Stimulated activated memory B cell treated with anti-CD40 and anti-IgM and Interleukin-4, amounts not matched to agents 10 μg/mL and 1 μg/mL and 100 μg/mL, for 72 hours (primary cell): Measurements from ENCODE around the gene C16orf78.

Experiments
- ATAC-seq: fragments of 150-1000 bp; cut with Tn5 transposase; 2 replicates; pipeline ENCODE4 v1.10.0; 2021
- H3K27ac Mint-ChIP-seq: one replicate; pipeline ENCODE4 v1.8.0; 2022; ENCODE audit warnings: mild to moderate bottlenecking, mixed read lengths
- H3K27me3 Mint-ChIP-seq: one replicate; pipeline ENCODE4 v1.8.0; 2022; ENCODE audit warnings: mixed read lengths
- H3K36me3 Mint-ChIP-seq: one replicate; pipeline ENCODE4 v1.8.0; 2022; ENCODE audit warnings: mixed read lengths
- H3K4me1 Mint-ChIP-seq: one replicate; pipeline ENCODE4 v1.8.0; 2022; ENCODE audit warnings: mixed read lengths
- H3K4me3 Mint-ChIP-seq: one replicate; pipeline ENCODE4 v1.8.0; 2022; ENCODE audit warnings: mild to moderate bottlenecking, moderate library complexity, mixed read lengths
- H3K9me3 Mint-ChIP-seq: one replicate; pipeline ENCODE4 v1.8.0; 2022; ENCODE audit warnings: mixed read lengths

The C16orf78 gene

DNA sequence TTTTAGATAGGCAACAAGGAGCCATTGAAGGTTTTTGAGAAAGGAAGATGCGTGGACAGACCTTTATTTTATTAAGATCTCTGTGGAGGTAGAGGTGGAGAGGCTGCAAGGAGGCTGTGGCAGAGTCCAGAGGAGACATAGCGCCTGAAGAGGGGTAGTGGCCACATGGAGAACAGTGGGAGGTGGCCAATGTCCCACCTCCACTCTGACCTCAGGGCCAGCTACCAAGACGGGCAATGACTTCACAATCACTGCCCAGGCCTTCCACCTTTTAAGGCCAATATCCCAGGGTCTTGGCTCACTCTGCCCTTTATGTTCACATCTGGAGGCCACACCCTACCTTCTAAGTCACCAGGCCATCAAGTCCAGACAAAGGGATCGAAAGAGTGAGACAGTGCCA is at the start of gene C16orf78:
Gene C16orf78, plus strand, starts transcription at position 301 of the 400 bp plus-strand sequence. CDS start 136 bp downstream, outside the sequence.
- Mint-ChIP-seq H3K4me3 (no peak within 1 kb of the TSS), H3K27me3 (peaks cover 13% of the 10 kb centered on the region), H3K27ac (no peak within 1 kb of the TSS), H3K36me3 (no peaks in the 10 kb centered on the region), H3K9me3 (peaks cover 7% of the 10 kb centered on the region), H3K4me1 (no peaks in the 10 kb centered on the region)
- no peak for ATAC-seq

GRCh38 chr16:49324703-49325102 is 48.9 kb upstream of the C16orf78 start:
- Mint-ChIP-seq H3K4me3 (no peak overlapping the region), H3K36me3 (no peaks in the 10 kb centered on the region), H3K4me1 (no peaks in the 10 kb centered on the region), H3K27ac (no peak overlapping the region), H3K9me3 (peaks cover 8% of the 10 kb centered on the region), H3K27me3 (no peaks in the 10 kb centered on the region)
- ATAC-seq = no peak

- no peaks in the 10 kb centered on the region for H3K36me3 Mint-ChIP-seq
- no peaks in the 10 kb centered on the region for H3K27me3 Mint-ChIP-seq
- H3K27ac Mint-ChIP-seq = no peak overlapping the region
Measured at GRCh38 chr16:49327466-49327865, 46.1 kb upstream of the C16orf78 start.

GRCh38 chr16:49328325-49328724 is 45.3 kb upstream of the C16orf78 start:
- H3K9me3 Mint-ChIP-seq = no peaks in the 10 kb centered on the region
- no peaks in the 10 kb centered on the region for H3K4me1 Mint-ChIP-seq
- no peaks in the 10 kb centered on the region for H3K27me3 Mint-ChIP-seq
- no peak overlapping the region for H3K4me3 Mint-ChIP-seq
- ATAC-seq = no peak
- H3K36me3 Mint-ChIP-seq = no peaks in the 10 kb centered on the region
- no peak overlapping the region for H3K27ac Mint-ChIP-seq

More at GRCh38 chr16:49327466-49327865, 46.1 kb upstream of the C16orf78 start:
- H3K4me1 Mint-ChIP-seq = no peaks in the 10 kb centered on the region
- no peaks in the 10 kb centered on the region for H3K9me3 Mint-ChIP-seq
- no peak for ATAC-seq
- H3K4me3 Mint-ChIP-seq = no peak overlapping the region

- Mint-ChIP-seq H3K4me1 (no peaks in the 10 kb centered on the region), H3K9me3 (no peaks in the 10 kb centered on the region), H3K36me3 (no peaks in the 10 kb centered on the region), H3K27ac (no peak overlapping the region), H3K4me3 (no peak overlapping the region), H3K27me3 (no peaks in the 10 kb centered on the region)
- ATAC-seq = no peak
Measured at GRCh38 chr16:49330562-49331201, 42.9 kb upstream of the C16orf78 start.

DNA sequence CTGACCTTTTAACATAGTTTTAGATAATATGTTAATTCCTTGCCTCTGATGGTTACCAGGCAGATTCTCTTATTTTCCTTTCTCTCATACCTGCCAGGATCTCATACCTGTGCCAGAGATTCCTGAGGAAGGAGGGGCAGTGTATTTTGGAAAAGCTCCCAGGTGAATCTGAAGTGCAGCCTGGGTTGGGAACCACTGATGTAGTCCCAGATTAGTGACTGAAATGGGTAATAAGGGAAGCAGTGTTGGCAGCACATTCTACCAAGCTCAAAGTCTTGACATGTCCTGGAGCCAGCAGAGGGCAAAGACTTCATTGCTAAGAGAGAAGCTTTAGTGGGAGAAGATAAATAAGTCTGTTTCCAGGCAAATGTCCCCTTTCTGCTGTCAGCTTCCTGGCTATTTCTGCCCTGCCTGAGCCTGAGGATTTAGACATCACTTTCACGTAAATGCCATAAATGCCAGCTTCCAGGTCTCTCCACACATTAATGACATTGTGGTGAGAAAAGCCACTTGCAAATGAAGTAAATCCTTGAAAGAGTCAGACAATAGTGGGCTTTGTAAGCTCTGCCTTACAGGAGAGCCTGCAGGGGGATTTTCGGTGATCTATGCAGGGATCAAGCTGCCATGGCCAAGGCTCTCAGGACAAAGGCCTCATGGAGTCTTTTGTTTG is 40.9 kb upstream of the C16orf78 start:
- Mint-ChIP-seq H3K9me3 (no peaks in the 10 kb centered on the region), H3K4me3 (no peak overlapping the region)

GRCh38 chr16:49333259-49333597 is 40.4 kb upstream of the C16orf78 start:
- no peak overlapping the region for H3K27ac Mint-ChIP-seq

More for the DNA sequence above, 40.9 kb upstream of the C16orf78 start:
- Mint-ChIP-seq H3K27me3 (peaks cover 17% of the 10 kb centered on the region), H3K27ac (no peak overlapping the region), H3K36me3 (no peaks in the 10 kb centered on the region), H3K4me1 (no peaks in the 10 kb centered on the region)
- ATAC-seq = no peak

GRCh38 chr16:49335828-49336227 is 37.8 kb upstream of the C16orf78 start:
- no peaks in the 10 kb centered on the region for H3K36me3 Mint-ChIP-seq
- H3K4me3 Mint-ChIP-seq = no peak overlapping the region
- H3K27me3 Mint-ChIP-seq = peaks cover 26% of the 10 kb centered on the region
- H3K4me1 Mint-ChIP-seq = no peaks in the 10 kb centered on the region
- H3K27ac Mint-ChIP-seq = no peak overlapping the region
- no peaks in the 10 kb centered on the region for H3K9me3 Mint-ChIP-seq
- ATAC-seq = no peak

More at GRCh38 chr16:49333259-49333597, 40.4 kb upstream of the C16orf78 start:
- Mint-ChIP-seq H3K4me1 (no peaks in the 10 kb centered on the region), H3K4me3 (no peak overlapping the region), H3K9me3 (no peaks in the 10 kb centered on the region), H3K27me3 (peaks cover 22% of the 10 kb centered on the region), H3K36me3 (no peaks in the 10 kb centered on the region)
- ATAC-seq = peak; percentile 11

DNA sequence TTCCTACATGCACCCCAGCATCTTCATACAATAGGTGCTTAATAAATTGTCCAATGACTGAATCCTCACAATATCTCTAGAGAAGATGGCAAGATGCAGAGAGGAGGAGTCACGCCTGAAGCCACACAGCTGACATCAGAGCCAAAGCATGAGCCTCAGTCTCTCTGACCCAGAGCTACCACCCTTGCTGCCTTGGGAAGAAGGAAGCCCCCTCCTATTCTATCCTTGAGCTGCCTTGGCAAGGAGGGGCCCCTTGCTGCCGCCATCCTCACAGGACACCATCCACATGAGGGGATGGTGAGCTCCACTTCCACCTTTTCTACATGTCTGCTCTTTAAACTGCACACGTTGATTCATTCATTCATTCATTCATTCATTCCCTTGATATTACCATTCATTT is 37.0 kb upstream of the C16orf78 start:
- no peak overlapping the region for H3K4me3 Mint-ChIP-seq
- peaks cover 26% of the 10 kb centered on the region for H3K27me3 Mint-ChIP-seq
- H3K27ac Mint-ChIP-seq = no peak overlapping the region
- no peaks in the 10 kb centered on the region for H3K36me3 Mint-ChIP-seq
- H3K9me3 Mint-ChIP-seq = no peaks in the 10 kb centered on the region
- no peak for ATAC-seq
- no peaks in the 10 kb centered on the region for H3K4me1 Mint-ChIP-seq

- H3K36me3 Mint-ChIP-seq = no peaks in the 10 kb centered on the region
- no peak for ATAC-seq
Measured at GRCh38 chr16:49337814-49338350, 35.7 kb upstream of the C16orf78 start.

GRCh38 chr16:49338611-49339265 is 34.9 kb upstream of the C16orf78 start:
- H3K9me3 Mint-ChIP-seq = no peaks in the 10 kb centered on the region
- H3K4me1 Mint-ChIP-seq = no peaks in the 10 kb centered on the region
- no peaks in the 10 kb centered on the region for H3K36me3 Mint-ChIP-seq
- H3K27me3 Mint-ChIP-seq = peaks cover 26% of the 10 kb centered on the region
- H3K27ac Mint-ChIP-seq = no peak overlapping the region
- H3K4me3 Mint-ChIP-seq = no peak overlapping the region
- no peak for ATAC-seq

More at GRCh38 chr16:49337814-49338350, 35.7 kb upstream of the C16orf78 start:
- Mint-ChIP-seq H3K9me3 (no peaks in the 10 kb centered on the region), H3K4me1 (no peaks in the 10 kb centered on the region), H3K4me3 (no peak overlapping the region), H3K27me3 (peaks cover 26% of the 10 kb centered on the region), H3K27ac (no peak overlapping the region)

GRCh38 chr16:49340466-49340865 is 33.1 kb upstream of the C16orf78 start:
- no peaks in the 10 kb centered on the region for H3K9me3 Mint-ChIP-seq
- no peaks in the 10 kb centered on the region for H3K4me1 Mint-ChIP-seq
- H3K27ac Mint-ChIP-seq = no peak overlapping the region
- H3K4me3 Mint-ChIP-seq = no peak overlapping the region
- H3K27me3 Mint-ChIP-seq = peaks cover 26% of the 10 kb centered on the region
- no peaks in the 10 kb centered on the region for H3K36me3 Mint-ChIP-seq
- ATAC-seq = no peak

DNA sequence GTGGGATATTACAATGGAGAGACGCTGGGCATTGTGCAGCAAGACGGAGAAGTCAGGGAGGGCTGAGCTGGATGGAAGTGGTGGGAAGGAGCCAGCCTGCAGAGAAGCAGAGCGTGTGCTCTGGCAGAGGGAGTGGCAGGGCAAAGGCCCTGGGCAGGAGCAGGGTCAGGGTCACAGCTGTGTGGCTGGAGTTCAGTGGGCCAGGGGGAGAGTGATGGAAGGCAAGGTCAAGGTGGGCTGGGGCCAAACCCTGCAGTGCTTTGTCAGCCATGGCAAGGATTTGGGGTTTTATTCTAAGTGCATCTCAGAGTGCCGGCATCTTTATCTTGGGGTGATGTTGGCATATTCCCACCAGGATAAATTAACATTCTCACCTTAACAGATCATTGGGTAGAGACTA is 31.9 kb upstream of the C16orf78 start:
- no peaks in the 10 kb centered on the region for H3K4me1 Mint-ChIP-seq
- no peak for ATAC-seq
- H3K36me3 Mint-ChIP-seq = no peaks in the 10 kb centered on the region
- H3K27ac Mint-ChIP-seq = no peak overlapping the region
- no peaks in the 10 kb centered on the region for H3K9me3 Mint-ChIP-seq
- no peak overlapping the region for H3K4me3 Mint-ChIP-seq
- peaks cover 19% of the 10 kb centered on the region for H3K27me3 Mint-ChIP-seq

DNA sequence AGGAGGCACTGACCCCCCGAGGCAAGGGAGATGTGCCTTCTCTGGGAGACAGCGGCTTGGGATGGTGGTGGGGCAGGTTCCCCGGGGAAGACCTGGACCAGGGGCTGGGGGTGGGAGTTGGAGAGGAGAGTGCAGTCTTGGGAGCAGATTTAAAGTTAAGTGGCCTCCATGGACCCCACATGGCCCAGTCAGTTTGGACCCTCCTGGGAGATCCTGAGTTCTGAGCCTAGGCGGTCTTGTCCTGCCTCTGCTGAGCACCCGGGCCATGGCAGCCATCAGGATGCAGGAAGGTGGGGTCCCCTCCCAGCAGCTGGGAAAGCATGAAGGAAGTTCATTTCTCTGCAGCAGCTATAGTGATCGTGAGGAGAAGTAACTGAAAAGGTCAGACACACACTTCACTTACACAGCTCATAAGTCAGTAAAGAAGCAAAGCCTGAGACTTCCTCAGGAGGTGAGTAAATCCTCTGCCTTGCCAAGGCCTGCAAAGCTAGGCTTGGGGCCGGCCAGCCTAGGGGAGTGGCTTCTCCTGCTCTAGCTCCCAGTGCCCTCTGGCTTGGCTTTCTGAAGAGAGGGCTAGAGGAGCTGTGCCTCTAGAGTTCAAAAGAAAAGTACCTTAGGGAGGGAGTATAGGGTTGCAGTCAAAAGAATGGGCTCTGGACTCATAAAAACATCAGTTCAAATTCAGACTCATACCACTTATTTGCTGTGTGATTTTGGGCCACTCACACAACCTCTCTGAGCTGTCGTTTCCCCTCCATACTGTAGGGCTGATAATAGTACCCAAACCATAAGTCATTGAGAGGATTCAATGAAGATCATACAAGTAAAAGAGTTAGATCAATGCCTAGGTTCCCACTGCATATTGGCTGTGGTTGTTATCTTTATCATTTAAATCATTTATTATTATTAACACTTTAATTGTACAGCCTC is 31.0 kb upstream of the C16orf78 start:
- Mint-ChIP-seq H3K4me3 (no peak overlapping the region), H3K4me1 (no peaks in the 10 kb centered on the region), H3K9me3 (no peaks in the 10 kb centered on the region), H3K27ac (no peak overlapping the region), H3K27me3 (peaks cover 10% of the 10 kb centered on the region), H3K36me3 (no peaks in the 10 kb centered on the region)
- no peak for ATAC-seq

GRCh38 chr16:49343291-49343690 is 30.3 kb upstream of the C16orf78 start:
- peaks cover 4% of the 10 kb centered on the region for H3K27me3 Mint-ChIP-seq
- H3K9me3 Mint-ChIP-seq = no peaks in the 10 kb centered on the region
- H3K27ac Mint-ChIP-seq = no peak overlapping the region
- H3K4me3 Mint-ChIP-seq = no peak overlapping the region
- ATAC-seq = no peak
- H3K4me1 Mint-ChIP-seq = no peaks in the 10 kb centered on the region
- no peaks in the 10 kb centered on the region for H3K36me3 Mint-ChIP-seq
